HL-60 (cell line): ENCODE results near the gene CCDC93.

Experiments used
- POLR2AphosphoS5 ChIP-seq: IDR thresholded peaks from 2 replicates; pipeline ENCODE4 v1.6.1; 2012; ENCODE audit warnings: low read depth
- TF ChIP-seq, protein P1 (sequence below): IDR thresholded peaks from one replicate; pipeline ENCODE4 v1.5.1; 2011; ENCODE audit warnings: low read length, control low read depth, inconsistent platforms; ENCODE audit not compliant: insufficient read depth

DNA sequence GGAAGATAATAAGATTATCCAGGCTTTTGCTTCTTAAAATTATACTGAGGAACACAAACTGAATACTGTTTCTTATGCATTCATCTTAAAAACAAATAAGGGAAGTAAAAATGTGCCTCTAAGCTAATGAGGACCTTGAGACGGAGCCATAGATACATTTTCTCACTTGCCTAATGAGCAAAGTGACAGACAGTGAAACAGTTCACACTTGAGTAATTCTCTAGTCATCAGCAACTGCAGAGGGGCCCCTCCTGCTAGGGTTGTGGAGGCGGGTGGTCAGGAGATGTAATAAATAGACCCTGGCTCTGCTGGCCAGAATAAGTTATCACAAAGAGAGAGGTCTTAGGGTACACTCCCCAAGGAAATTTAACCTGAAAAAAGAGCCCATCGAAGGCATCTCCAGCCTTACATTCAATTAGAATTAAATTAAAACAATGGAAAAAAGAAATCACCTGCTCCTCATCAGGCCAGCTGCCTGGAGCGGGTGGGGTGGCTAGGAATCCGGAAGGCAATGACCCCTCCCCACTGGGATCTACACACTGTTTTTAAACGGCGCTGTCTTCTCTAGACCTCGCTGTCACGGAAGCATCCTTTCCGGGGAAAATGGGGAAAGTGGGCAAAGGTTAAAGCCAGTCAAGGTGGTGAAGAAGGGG is 41.8 kb upstream of the CCDC93 start:
- TF ChIP-seq, protein P1, sequence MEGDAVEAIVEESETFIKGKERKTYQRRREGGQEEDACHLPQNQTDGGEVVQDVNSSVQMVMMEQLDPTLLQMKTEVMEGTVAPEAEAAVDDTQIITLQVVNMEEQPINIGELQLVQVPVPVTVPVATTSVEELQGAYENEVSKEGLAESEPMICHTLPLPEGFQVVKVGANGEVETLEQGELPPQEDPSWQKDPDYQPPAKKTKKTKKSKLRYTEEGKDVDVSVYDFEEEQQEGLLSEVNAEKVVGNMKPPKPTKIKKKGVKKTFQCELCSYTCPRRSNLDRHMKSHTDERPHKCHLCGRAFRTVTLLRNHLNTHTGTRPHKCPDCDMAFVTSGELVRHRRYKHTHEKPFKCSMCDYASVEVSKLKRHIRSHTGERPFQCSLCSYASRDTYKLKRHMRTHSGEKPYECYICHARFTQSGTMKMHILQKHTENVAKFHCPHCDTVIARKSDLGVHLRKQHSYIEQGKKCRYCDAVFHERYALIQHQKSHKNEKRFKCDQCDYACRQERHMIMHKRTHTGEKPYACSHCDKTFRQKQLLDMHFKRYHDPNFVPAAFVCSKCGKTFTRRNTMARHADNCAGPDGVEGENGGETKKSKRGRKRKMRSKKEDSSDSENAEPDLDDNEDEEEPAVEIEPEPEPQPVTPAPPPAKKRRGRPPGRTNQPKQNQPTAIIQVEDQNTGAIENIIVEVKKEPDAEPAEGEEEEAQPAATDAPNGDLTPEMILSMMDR = no peak
- no peak for TF ChIP-seq POLR2AphosphoS5
